Ovary (tissue), 3 donors: ENCODE measurements around the gene C10orf105.

Experiments
- CTCF ChIP-seq, 3 donors: fragments of 450-650 bp in 2 of 3; fragments of 200-600 bp in 1 of 3; IDR thresholded peaks; one replicate each; pipeline versions ENCODE4 v1.5.1 to v1.8.0; 2016 to 2022; ENCODE audit warnings: antibody characterized with exemption in 3 of 3, mild to moderate bottlenecking in 1 of 3
- EP300 ChIP-seq: sonication (generic); formaldehyde crosslinking; IDR thresholded peaks from one replicate; pipeline ENCODE4 v1.6.1; 2017; ENCODE audit warnings: antibody characterized with exemption
- POLR2A ChIP-seq: fragments of 450-650 bp; IDR thresholded peaks from one replicate; pipeline ENCODE4 v1.6.1; 2017; ENCODE audit warnings: antibody characterized with exemption, mild to moderate bottlenecking, moderate library complexity
- donor health status: DM: no; HTN: no; CAD: no.

DNA sequence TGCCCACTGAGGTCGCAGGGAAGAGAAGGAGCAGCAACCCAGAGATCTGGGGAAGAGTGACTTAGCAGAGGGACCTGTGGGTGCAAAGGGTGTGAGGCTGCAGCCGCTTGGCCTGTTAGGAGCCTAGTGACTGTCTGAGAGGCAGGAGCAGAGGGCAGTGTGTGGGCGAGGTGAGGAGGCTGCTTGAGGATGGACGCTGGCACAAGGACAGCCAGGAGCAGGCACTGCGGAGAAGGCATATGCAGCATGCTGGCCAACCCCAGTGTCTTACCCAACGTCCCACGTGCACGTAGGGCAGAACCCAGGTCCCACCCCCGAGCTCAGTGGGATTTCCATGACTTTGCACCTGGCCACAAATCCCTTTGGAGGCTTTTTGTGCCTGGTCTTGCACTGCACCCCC, 54.1 kb downstream of the C10orf105 start:
- TF ChIP-seq CTCF (IDR thresholded peaks at IDR 0.05): no peak
- no peak for TF ChIP-seq POLR2A
- no peak for TF ChIP-seq EP300
